Measurements from ENCODE around the gene LILRB4.
"Not testable (repeated sequence)": the region's sequence is repeated elsewhere in the genome, so short reads cannot be mapped to it uniquely, and the experiment has no call there.

Gene LILRB4

DNA sequence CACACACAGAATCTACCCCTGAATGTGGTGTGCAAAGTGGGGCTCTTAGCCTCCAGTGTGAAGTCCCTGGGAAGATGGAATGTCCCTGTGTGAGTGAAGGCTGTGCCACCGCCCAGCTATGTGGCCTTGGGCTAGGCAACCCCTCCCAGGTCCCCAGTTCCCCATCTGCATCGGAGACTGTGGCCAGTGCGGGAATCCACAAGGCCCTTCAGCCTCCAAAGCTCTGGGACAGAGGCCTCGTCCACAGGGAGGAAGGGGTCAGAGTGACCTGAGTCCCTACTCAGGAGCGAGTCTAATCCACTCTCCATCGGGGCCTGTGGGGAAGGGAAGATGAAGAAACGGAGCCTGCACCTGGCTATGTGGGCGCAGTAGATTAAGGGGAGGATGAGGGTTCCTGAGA is 42.1 kb downstream of the LILRB4 start:
- H3K4me3 ChIP-seq (ENCODE audit: low read depth, low read length): no peak overlapping the region
- DNase-seq (ENCODE audit: low read depth): no peak
- TF ChIP-seq, protein P1, sequence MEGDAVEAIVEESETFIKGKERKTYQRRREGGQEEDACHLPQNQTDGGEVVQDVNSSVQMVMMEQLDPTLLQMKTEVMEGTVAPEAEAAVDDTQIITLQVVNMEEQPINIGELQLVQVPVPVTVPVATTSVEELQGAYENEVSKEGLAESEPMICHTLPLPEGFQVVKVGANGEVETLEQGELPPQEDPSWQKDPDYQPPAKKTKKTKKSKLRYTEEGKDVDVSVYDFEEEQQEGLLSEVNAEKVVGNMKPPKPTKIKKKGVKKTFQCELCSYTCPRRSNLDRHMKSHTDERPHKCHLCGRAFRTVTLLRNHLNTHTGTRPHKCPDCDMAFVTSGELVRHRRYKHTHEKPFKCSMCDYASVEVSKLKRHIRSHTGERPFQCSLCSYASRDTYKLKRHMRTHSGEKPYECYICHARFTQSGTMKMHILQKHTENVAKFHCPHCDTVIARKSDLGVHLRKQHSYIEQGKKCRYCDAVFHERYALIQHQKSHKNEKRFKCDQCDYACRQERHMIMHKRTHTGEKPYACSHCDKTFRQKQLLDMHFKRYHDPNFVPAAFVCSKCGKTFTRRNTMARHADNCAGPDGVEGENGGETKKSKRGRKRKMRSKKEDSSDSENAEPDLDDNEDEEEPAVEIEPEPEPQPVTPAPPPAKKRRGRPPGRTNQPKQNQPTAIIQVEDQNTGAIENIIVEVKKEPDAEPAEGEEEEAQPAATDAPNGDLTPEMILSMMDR (IDR thresholded peaks at IDR 0.05; ENCODE audit: low read depth, low read length, missing control alignments): no peak

DNA sequence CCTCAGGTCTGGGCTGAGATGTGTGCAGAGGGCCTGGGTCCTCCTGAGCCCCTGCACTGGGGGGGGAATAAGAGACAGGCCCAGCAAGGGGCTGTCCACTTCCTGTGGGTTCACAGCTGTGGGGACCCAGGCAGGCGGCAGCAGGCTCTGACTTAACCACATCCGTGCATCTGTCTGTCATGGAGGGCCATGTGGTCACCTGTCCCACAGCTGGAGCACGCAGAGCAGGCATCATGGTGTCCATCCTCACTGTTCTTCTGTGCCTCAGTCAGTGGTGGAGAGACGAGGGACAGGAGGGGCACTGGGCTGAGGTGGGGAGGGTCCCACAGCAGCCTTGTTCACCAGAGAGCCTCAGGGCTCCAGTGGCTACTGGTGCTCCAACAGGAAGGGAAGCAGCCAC is 45.2 kb downstream of the LILRB4 start:
- no peak overlapping the region for H3K4me3 ChIP-seq (ENCODE audit: low read depth, low read length)

DNA sequence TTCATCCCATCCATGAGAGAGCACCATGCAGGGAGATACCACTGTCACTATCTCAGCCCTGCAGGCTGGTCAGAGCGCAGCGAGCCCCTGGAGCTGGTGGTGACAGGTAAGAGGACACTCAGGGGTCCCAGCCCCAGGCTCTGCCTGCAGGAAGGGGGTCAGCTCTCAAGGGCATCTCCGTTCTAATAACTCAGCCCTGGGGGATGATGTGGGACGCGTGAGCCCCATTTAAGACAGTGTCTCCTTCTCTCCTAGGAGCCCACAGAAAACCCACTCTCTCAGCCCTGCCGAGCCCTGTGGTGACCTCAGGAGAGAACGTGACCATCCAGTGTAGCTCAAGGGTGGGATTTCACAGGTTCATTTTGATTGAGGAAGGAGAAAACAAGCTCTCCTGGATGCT is 46.0 kb downstream of the LILRB4 start:
- H3K4me3 ChIP-seq (ENCODE audit: low read depth, low read length): no peak overlapping the region
- no peak for DNase-seq (ENCODE audit: low read depth)
- TF ChIP-seq, protein P1 (IDR thresholded peaks at IDR 0.05; ENCODE audit: low read depth, low read length, missing control alignments): no peak

More for the DNA sequence above, 45.2 kb downstream of the LILRB4 start:
- TF ChIP-seq, protein P1 (IDR thresholded peaks at IDR 0.05; ENCODE audit: low read depth, low read length, missing control alignments): no peak
- DNase-seq (ENCODE audit: low read depth): no peak

DNA sequence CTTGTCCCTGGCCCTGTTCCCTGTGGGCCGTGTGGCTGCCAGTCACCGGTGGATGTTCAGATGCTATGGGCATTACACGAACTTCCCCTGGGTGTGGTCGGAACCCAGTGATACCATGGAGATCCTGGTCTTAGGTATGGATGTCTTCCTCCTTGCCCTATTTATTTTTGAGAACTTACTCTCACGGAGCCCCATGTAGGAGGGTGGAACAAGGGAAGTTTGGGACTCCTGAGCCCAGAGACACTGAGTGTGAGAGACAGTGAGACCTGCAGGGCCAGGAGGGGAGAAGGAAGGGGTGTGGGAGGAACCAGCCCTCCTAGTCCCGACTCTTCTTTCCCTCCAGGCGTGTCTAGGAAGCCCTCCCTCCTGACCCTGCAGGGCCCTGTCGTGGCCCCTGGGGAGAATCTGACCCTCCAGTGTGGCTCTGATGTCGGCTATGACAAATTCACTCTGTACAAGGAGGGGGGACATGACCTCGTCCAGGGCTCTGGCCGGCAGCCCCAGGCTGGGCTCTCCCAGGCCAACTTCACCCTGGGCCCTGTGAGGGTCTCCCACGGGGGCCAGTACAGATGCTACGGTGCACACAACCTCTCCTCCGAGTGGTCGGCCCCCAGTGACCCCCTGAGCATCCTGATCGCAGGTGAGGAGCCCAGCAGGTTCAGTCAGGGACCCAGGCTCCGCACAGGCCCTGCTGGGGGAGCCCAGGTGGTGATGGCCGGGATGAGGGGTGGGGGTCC is 46.6 kb downstream of the LILRB4 start:
- H3K4me3 ChIP-seq (ENCODE audit: low read depth, low read length): no peak overlapping the region
- TF ChIP-seq, protein P1 (IDR thresholded peaks at IDR 0.05; ENCODE audit: low read depth, low read length, missing control alignments): no peak
- DNase-seq (ENCODE audit: low read depth): no peak

DNA sequence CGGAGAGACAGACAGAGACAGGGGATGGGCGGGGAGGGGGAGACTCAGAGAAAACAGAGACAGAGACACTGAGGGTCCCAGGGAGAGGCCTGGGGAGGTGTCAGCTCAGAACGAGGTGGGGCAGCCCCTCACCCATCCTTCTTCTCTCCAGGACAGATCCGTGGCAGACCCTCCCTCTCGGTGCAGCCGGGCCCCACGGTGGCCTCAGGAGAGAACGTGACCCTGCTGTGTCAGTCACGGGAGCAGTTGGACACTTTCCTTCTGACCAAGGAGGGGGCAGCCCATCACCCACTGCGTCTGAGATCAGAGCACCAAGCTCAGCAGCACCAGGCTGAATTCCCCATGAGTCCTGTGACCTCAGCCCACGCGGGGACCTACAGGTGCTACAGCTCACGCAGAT is 47.2 kb downstream of the LILRB4 start:
- DNase-seq (ENCODE audit: low read depth); H3K4me3 ChIP-seq (ENCODE audit: low read depth, low read length): not testable (repeated sequence)

Data from GM12864 (cell line).